HUES64 (cell line): ENCODE results near the gene ZG16B.

Experiments
- H3K27ac ChIP-seq: 2 replicates; pipeline ENCODE4 v1.7.0; 2013; ENCODE audit warnings: low read depth, low read length, inconsistent platforms
- H3K27me3 ChIP-seq: 2 replicates; pipeline ENCODE4 v1.6.1; 2013; ENCODE audit warnings: mild to moderate bottlenecking, low read length; ENCODE audit not compliant: insufficient read depth
- H3K36me3 ChIP-seq: 2 replicates; pipeline ENCODE4 v1.6.1; 2013; ENCODE audit warnings: mild to moderate bottlenecking, low read length; ENCODE audit not compliant: insufficient read depth
- H3K4me1 ChIP-seq: 2 replicates; pipeline ENCODE4 v1.6.1; 2013; ENCODE audit warnings: mild to moderate bottlenecking, low read length, moderate library complexity; ENCODE audit not compliant: insufficient read depth
- H3K4me3 ChIP-seq: 2 replicates; pipeline ENCODE4 v1.5.1; 2013; ENCODE audit warnings: mild to moderate bottlenecking, low read length, moderate library complexity
- H3K9ac ChIP-seq: 2 replicates; pipeline ENCODE4 v1.6.1; 2013; ENCODE audit warnings: mild to moderate bottlenecking, low read depth, low read length
- H3K9me3 ChIP-seq: 2 replicates; pipeline ENCODE4 v1.6.1; 2013; ENCODE audit warnings: low read depth, low read length; ENCODE audit not compliant: insufficient read depth
- WGBS: fragments of 150-250, 120-280 bp; methylation state at CpG from one replicate; pipeline ENCODE4 v1.1.7; 2013; ENCODE audit warnings: missing lambda C conversion rate; 5-methylcytosine and 5-hydroxymethylcytosine counted together

Gene ZG16B

GRCh38 chr16:2819179-2819938 lies 10.7 kb upstream of the ZG16B start:
- Histone ChIP-seq H3K9me3 (no peaks in the 10 kb centered on the region), H3K4me1 (no peaks in the 10 kb centered on the region), H3K36me3 (no peaks in the 10 kb centered on the region), H3K27me3 (no peaks in the 10 kb centered on the region), H3K9ac (no peak overlapping the region), H3K4me3 (no peak overlapping the region), H3K27ac (no peak overlapping the region)
- 90% methylated on average over 16 of the region's 18 CpGs for WGBS

GRCh38 chr16:2819939-2820835 lies 9.9 kb upstream of the ZG16B start:
- Histone ChIP-seq H3K27me3 (no peaks in the 10 kb centered on the region), H3K4me3 (no peak overlapping the region), H3K4me1 (no peaks in the 10 kb centered on the region), H3K27ac (no peak overlapping the region), H3K9ac (no peak overlapping the region), H3K9me3 (no peaks in the 10 kb centered on the region), H3K36me3 (no peaks in the 10 kb centered on the region)
- WGBS, result 83% methylated on average over 17 of the region's 17 CpGs

GRCh38 chr16:2820836-2821486 lies 9.1 kb upstream of the ZG16B start:
- H3K27me3 ChIP-seq, result no peaks in the 10 kb centered on the region
- H3K4me1 ChIP-seq, result no peaks in the 10 kb centered on the region
- no peak overlapping the region for H3K9ac ChIP-seq
- H3K4me3 ChIP-seq, result no peak overlapping the region
- no peaks in the 10 kb centered on the region for H3K9me3 ChIP-seq
- WGBS, result 89% methylated on average over 14 of the region's 14 CpGs
- H3K36me3 ChIP-seq, result no peaks in the 10 kb centered on the region
- H3K27ac ChIP-seq, result no peak overlapping the region

- H3K9me3 ChIP-seq, result no peaks in the 10 kb centered on the region
- no peak overlapping the region for H3K9ac ChIP-seq
- H3K36me3 ChIP-seq, result no peaks in the 10 kb centered on the region
- no peak overlapping the region for H3K4me3 ChIP-seq
- WGBS, result 82% methylated on average over 9 of the region's 9 CpGs
- H3K4me1 ChIP-seq, result no peaks in the 10 kb centered on the region
- H3K27me3 ChIP-seq, result no peaks in the 10 kb centered on the region
- H3K27ac ChIP-seq, result no peak overlapping the region
These were observed 8.5 kb upstream of the ZG16B start for GRCh38 chr16:2821487-2822157.

- no peaks in the 10 kb centered on the region for H3K27me3 ChIP-seq
- H3K9me3 ChIP-seq, result no peaks in the 10 kb centered on the region
- H3K4me3 ChIP-seq, result no peak overlapping the region
- no peaks in the 10 kb centered on the region for H3K36me3 ChIP-seq
- 88% methylated on average over 8 of the region's 8 CpGs for WGBS
- no peak overlapping the region for H3K27ac ChIP-seq
- no peak overlapping the region for H3K9ac ChIP-seq
- H3K4me1 ChIP-seq, result no peaks in the 10 kb centered on the region
These were observed 8.0 kb upstream of the ZG16B start for GRCh38 chr16:2822158-2822495.

- Histone ChIP-seq H3K27ac (no peak overlapping the region), H3K4me1 (no peaks in the 10 kb centered on the region), H3K36me3 (no peaks in the 10 kb centered on the region), H3K9ac (no peak overlapping the region), H3K9me3 (no peaks in the 10 kb centered on the region), H3K27me3 (no peaks in the 10 kb centered on the region), H3K4me3 (no peak overlapping the region)
- 84% methylated on average over 4 of the region's 4 CpGs for WGBS
These were observed 7.6 kb upstream of the ZG16B start for GRCh38 chr16:2822496-2822895.

GRCh38 chr16:2824626-2825025 lies 5.5 kb upstream of the ZG16B start:
- H3K27me3 ChIP-seq, result no peaks in the 10 kb centered on the region
- WGBS, result 87% methylated on average over 10 of the region's 10 CpGs

GRCh38 chr16:2825049-2825742 lies 4.9 kb upstream of the ZG16B start:
- Histone ChIP-seq H3K4me1 (no peaks in the 10 kb centered on the region), H3K27ac (no peak overlapping the region), H3K9me3 (no peaks in the 10 kb centered on the region), H3K4me3 (no peak overlapping the region), H3K9ac (no peak overlapping the region), H3K27me3 (no peaks in the 10 kb centered on the region), H3K36me3 (no peaks in the 10 kb centered on the region)
- WGBS, result 89% methylated on average over 23 of the region's 26 CpGs

More at GRCh38 chr16:2824626-2825025, 5.5 kb upstream of the ZG16B start:
- Histone ChIP-seq H3K9ac (no peak overlapping the region), H3K4me3 (no peak overlapping the region), H3K27ac (no peak overlapping the region), H3K4me1 (no peaks in the 10 kb centered on the region), H3K9me3 (no peaks in the 10 kb centered on the region), H3K36me3 (no peaks in the 10 kb centered on the region)

GRCh38 chr16:2825906-2826305 lies 4.2 kb upstream of the ZG16B start:
- H3K9me3 ChIP-seq, result no peaks in the 10 kb centered on the region
- H3K36me3 ChIP-seq, result no peaks in the 10 kb centered on the region
- H3K27me3 ChIP-seq, result no peaks in the 10 kb centered on the region
- no peak overlapping the region for H3K4me3 ChIP-seq
- WGBS, result 91% methylated on average over 10 of the region's 11 CpGs
- H3K4me1 ChIP-seq, result no peaks in the 10 kb centered on the region
- H3K9ac ChIP-seq, result no peak overlapping the region
- H3K27ac ChIP-seq, result no peak overlapping the region

- Histone ChIP-seq H3K9ac (no peak overlapping the region; the same call in 1 of the 2 replicates), H3K36me3 (no peaks in the 10 kb centered on the region), H3K9me3 (no peaks in the 10 kb centered on the region), H3K4me1 (no peaks in the 10 kb centered on the region), H3K27ac (no peak overlapping the region), H3K4me3 (no peak overlapping the region), H3K27me3 (no peaks in the 10 kb centered on the region)
- WGBS, result 84% methylated on average over 19 of the region's 19 CpGs
These were observed 3.3 kb upstream of the ZG16B start for GRCh38 chr16:2826591-2827373.
